Stimulated activated CD8-positive, alpha-beta memory T cell treated with anti-CD3 and anti-CD28 coated beads, Interleukin-12 subunit alpha, Interleukin-12 subunit beta, amount 100 ng/mL, for 4 hours (primary cell): Measurements from ENCODE around the gene INS.

ENCODE experiments used
- DNase-seq: peaks from one replicate; pipeline ENCODE4 v3.0.0-alpha.2; 2020; ENCODE audit warnings: low read depth

INS gene

GRCh38 chr11:2114430-2115241 is 46.4 kb downstream of the INS start:
- DNase-seq, result no peak

GRCh38 chr11:2113776-2114175 is 47.2 kb downstream of the INS start:
- no peak for DNase-seq

GRCh38 chr11:2110521-2110920 is 50.5 kb downstream of the INS start:
- DNase-seq, result no peak
